Sigmoid colon (tissue), 4 donors: Measurements from ENCODE around the gene SMYD3.

Experiments used
- CTCF ChIP-seq, 4 experiments: fragments of 450-650 bp in 3 of 4; fragments of 200-600 bp in 1 of 4; IDR thresholded peaks; one replicate each; pipeline ENCODE4 v1.5.1; 2016 to 2019; ENCODE audit warnings: antibody characterized with exemption in 4 of 4, mild to moderate bottlenecking in 3 of 4, moderate library complexity in 2 of 4
- EP300 ChIP-seq, 4 donors: sonication (generic); formaldehyde crosslinking; IDR thresholded peaks; one replicate each; pipeline ENCODE4 v1.6.1; 2017; ENCODE audit warnings: antibody characterized with exemption in 4 of 4

GRCh38 chr1:245704765-245705164 is 802.3 kb downstream of the SMYD3 start:
- TF ChIP-seq CTCF (IDR thresholded peaks at IDR 0.05) (no peak), EP300 (IDR thresholded peaks at IDR 0.05) (no peak)
